Esophagus muscularis mucosa (tissue), 4 donors: ENCODE data around the gene ADPRHL1. TPM values are rescaled to one million over a fixed set of nuclear protein-coding genes. Genes with fewer than 3 reads are reported as not detected.
"Not testable (repeated sequence)": the region's sequence is repeated elsewhere in the genome, so short reads cannot be mapped to it uniquely, and the experiment has no call there.

Experiments used
- DNase-seq: peaks from one replicate; pipeline ENCODE4 v3.0.0-alpha.2; 2017; ENCODE audit errors: extremely low spot score
- H3K27ac ChIP-seq, 4 donors: fragments of 200-600 bp; sonication (generic); replicated peaks in 1 of 4; 1 replicate in 3 of 4; 2 replicates in 1 of 4; pipeline ENCODE4 v1.5.1; 2016 to 2019; ENCODE audit warnings: mild to moderate bottlenecking in 1 of 4
- H3K27me3 ChIP-seq, 4 donors: fragments of 200-600 bp; sonication (generic); one replicate each; pipeline versions ENCODE4 v1.5.1 to v1.6.0; 2016 to 2019
- H3K36me3 ChIP-seq, 4 donors: fragments of 200-600 bp; sonication (generic); one replicate each; pipeline ENCODE4 v1.5.1; 2016 to 2019
- H3K4me1 ChIP-seq, 4 donors: fragments of 200-600 bp; sonication (generic); one replicate each; pipeline ENCODE4 v1.5.1; 2016 to 2019
- H3K4me3 ChIP-seq, 4 donors: fragments of 200-600 bp; sonication (generic); 1 replicate in 2 of 4; 2 replicates in 2 of 4; pipeline ENCODE4 v1.5.1; 2016 to 2019; ENCODE audit warnings: mild to moderate bottlenecking in 4 of 4, moderate library complexity in 1 of 4
- H3K9me3 ChIP-seq, 4 donors: fragments of 200-600 bp; sonication (generic); 1 replicate in 3 of 4; 2 replicates in 1 of 4; pipeline ENCODE4 v1.5.1; 2016 to 2019
- EP300 ChIP-seq: sonication (generic); formaldehyde crosslinking; IDR thresholded peaks from one replicate; pipeline ENCODE4 v1.6.1; 2017; ENCODE audit warnings: antibody characterized with exemption
- POLR2A ChIP-seq: fragments of 450-650 bp; IDR thresholded peaks from one replicate; pipeline ENCODE4 v1.6.1; 2017; ENCODE audit warnings: antibody characterized with exemption, moderate library complexity, mild to moderate bottlenecking, low read depth
- POLR2AphosphoS5 ChIP-seq, 2 donors: sonication (generic); formaldehyde crosslinking; IDR thresholded peaks; one replicate each; pipeline ENCODE4 v1.6.1; 2017; ENCODE audit warnings: antibody characterized with exemption in 2 of 2
- WGBS: methylation state at CpG from one replicate; pipeline ENCODE4 v1.1.5; 2018; 5-methylcytosine and 5-hydroxymethylcytosine counted together
- intact Hi-C: fragments of 100-400 bp; cut with DNase I; formaldehyde crosslinking; loops from one replicate; pipeline ENCODE4 v1.15.1; 2023
- total RNA-seq, 4 donors: library from RNA; depleted of rRNA; stranded (reverse); fragments of >200 nt; gene quantifications; one replicate each; pipeline versions ENCODE4 v1.1.0 to v1.2.1, GENCODE V29; 2016
- TF ChIP-seq, protein P1 (sequence below), 3 experiments: fragments of 200-600 bp in 2 of 3; fragments of 450-650 bp in 1 of 3; sonication (generic) in 2 of 3; IDR thresholded peaks; one replicate each; pipeline ENCODE4 v1.5.1; 2017 to 2019; ENCODE audit warnings: antibody characterized with exemption in 3 of 3, mild to moderate bottlenecking in 2 of 3, moderate library complexity in 1 of 3

Gene ADPRHL1
- total RNA-seq, 4 donors from 2014 or later = 6.9 to 26.2 (median 11.0) TPM

DNA sequence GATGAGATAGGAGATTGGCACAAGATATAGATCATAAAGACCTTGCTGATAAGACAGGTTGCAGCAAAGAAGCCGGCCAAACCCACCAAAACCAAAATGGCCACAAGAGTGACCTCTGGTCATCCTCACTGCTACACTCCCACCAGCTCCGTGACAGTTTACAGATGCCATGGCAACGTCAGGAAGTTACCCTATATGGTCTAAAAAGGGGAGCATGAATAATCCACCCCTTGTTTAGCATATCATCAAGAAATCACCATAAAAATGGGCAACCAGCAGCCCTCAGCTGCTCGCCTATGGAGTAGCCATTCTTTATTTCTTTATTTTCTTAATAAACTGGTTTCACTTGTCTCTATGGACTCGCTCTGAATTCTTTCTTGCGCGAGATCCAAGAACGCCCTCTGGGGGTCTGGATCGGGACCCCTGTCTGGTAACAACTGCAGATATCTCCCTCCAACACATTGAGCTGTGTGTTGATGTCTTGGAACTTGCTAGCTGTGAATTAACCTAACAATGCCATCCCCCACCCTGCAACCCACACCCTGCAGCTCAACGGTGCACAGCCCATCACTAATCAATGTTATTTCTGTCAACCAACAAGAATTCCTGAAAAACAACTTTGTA is 62.3 kb downstream of the ADPRHL1 start:
- intact Hi-C loops = loop anchor here (5.0 to 10.0 kb wide), 2 partner anchors 96 to 354 kb away; partner anchors contain the start of gene LAMP1

DNA sequence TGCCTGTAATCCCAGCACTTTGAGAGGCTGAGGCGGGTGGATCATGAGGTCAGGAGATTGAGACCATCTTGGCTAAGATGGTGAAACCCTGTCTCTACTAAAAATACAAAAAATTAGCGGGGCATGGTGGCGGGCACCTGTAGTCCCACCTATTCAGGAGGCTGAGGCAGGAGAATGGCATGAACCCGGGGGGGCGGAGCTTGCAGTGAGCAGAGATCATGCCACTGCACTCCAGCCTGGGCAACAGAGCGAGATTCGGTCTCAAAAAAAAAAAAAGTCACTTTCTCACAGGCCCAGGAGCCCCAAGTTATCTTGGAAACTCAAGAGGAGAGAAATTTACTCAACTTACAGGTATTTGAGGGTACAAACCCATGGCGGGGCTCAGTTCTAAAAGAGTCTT is 63.7 kb downstream of the ADPRHL1 start:
- H3K27me3 ChIP-seq, DNase-seq, H3K36me3 ChIP-seq, intact Hi-C loops, H3K9me3 ChIP-seq, H3K27ac ChIP-seq, H3K4me3 ChIP-seq: not testable (repeated sequence)
- peaks cover 10 to 16% (median 14%) of the 10 kb centered on the region in 4 donors for H3K4me1 ChIP-seq
- 96% methylated on average over 7 of the region's 8 CpGs for WGBS

More for the DNA sequence above, 62.3 kb downstream of the ADPRHL1 start:
- no peak overlapping the region for H3K27ac ChIP-seq
- no peak for DNase-seq
- no peaks in the 10 kb centered on the region for H3K27me3 ChIP-seq
- no peak overlapping the region for H3K4me3 ChIP-seq
- peaks cover 10 to 18% (median 15%) of the 10 kb centered on the region in 4 donors for H3K4me1 ChIP-seq
- H3K36me3 ChIP-seq = no peaks in the 10 kb centered on the region
- TF ChIP-seq POLR2A = no peak
- TF ChIP-seq POLR2AphosphoS5 (IDR thresholded peaks at IDR 0.05) = no peak
- no peak for TF ChIP-seq EP300
- TF ChIP-seq, protein P1, sequence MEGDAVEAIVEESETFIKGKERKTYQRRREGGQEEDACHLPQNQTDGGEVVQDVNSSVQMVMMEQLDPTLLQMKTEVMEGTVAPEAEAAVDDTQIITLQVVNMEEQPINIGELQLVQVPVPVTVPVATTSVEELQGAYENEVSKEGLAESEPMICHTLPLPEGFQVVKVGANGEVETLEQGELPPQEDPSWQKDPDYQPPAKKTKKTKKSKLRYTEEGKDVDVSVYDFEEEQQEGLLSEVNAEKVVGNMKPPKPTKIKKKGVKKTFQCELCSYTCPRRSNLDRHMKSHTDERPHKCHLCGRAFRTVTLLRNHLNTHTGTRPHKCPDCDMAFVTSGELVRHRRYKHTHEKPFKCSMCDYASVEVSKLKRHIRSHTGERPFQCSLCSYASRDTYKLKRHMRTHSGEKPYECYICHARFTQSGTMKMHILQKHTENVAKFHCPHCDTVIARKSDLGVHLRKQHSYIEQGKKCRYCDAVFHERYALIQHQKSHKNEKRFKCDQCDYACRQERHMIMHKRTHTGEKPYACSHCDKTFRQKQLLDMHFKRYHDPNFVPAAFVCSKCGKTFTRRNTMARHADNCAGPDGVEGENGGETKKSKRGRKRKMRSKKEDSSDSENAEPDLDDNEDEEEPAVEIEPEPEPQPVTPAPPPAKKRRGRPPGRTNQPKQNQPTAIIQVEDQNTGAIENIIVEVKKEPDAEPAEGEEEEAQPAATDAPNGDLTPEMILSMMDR (IDR thresholded peaks at IDR 0.05) = no peak
- 62% methylated on average over 10 of the region's 10 CpGs for WGBS
- H3K9me3 ChIP-seq = no peaks in the 10 kb centered on the region

DNA sequence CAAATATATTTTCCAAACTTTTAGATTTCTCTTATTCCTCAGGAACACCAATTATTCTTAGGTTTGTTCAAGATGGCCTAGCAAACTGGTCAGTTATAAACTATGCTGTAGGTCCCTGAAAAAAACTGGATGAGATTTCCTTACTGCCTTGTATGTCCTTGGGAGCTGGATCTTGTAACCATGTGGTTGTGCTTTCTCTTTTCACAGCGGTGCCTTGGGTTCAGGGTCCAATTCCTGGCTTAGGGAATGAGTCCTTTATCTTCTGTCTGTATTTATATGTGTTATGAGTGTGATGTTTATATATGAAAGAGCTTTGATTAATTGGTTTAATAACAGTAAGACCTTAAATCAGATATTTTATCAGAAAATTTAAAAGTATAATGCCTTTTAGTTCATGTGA is 65.9 kb downstream of the ADPRHL1 start:
- no peak overlapping the region for H3K4me3 ChIP-seq
- WGBS = 58% methylated on average over 1 of the region's 1 CpG
- no peaks in the 10 kb centered on the region for H3K36me3 ChIP-seq
- no peaks in the 10 kb centered on the region for H3K4me1 ChIP-seq
- no peak for TF ChIP-seq EP300
- TF ChIP-seq, protein P1 (IDR thresholded peaks at IDR 0.05) = no peak
- no peak for TF ChIP-seq POLR2AphosphoS5 (IDR thresholded peaks at IDR 0.05)
- no peak for TF ChIP-seq POLR2A
- H3K27me3 ChIP-seq = no peaks in the 10 kb centered on the region
- no peak overlapping the region for H3K27ac ChIP-seq
- DNase-seq = no peak
- intact Hi-C loops = no loop called here
- peaks cover 0 to 10% (median 9%) of the 10 kb centered on the region in 4 donors for H3K9me3 ChIP-seq

DNA sequence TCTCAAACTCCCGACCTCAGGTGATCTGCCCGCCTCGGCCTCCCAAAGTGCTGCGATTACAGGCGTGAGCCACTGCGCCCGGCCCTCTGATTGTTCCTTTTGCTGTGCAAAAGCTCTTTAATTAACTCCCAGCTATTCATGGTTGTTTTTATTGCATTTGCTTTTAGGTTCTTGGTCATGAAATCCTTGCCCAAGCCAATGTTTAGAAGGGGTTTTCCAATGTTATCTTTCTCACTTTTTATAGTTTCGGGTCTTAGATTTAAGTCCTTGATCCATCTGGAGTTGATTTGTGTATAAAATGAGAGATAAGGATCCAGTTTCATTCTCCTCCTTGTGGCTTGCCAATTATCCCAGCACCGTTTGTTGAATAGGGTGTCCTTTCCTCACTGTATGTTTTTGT is 70.2 kb downstream of the ADPRHL1 start:
- no peak for DNase-seq
- intact Hi-C loops = no loop called here
- 93% methylated on average over 9 of the region's 9 CpGs for WGBS

DNA sequence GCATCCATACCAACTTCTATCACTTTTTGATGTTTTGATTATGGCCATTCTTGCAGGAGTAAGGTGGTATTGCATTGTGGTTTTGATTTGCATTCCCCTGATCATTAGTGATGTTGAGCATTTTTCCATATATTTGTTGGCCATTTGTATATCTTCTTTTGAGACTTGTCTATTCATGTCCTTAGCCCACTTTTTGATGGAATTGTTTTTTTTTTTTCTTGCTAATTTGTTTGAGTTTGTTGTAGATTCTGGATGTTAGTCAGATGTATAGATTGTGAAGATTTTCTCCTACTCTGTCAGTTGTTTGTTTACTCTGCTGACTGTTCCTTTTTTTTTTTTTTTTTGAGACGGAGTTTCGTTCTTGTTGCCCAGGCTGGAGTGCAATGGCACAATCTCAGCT is 70.7 kb downstream of the ADPRHL1 start:
- H3K27ac ChIP-seq, DNase-seq, H3K36me3 ChIP-seq, H3K4me1 ChIP-seq, intact Hi-C loops, H3K4me3 ChIP-seq: not testable (repeated sequence)
- H3K27me3 ChIP-seq = peaks cover 0 to 18% (median 0%) of the 10 kb centered on the region in 4 donors
- 95% methylated on average over 2 of the region's 2 CpGs for WGBS
- peaks cover 0 to 16% (median 12%) of the 10 kb centered on the region in 4 donors for H3K9me3 ChIP-seq

More for the DNA sequence above, 70.2 kb downstream of the ADPRHL1 start:
- Histone ChIP-seq H3K9me3 (peaks cover 0 to 16% (median 12%) of the 10 kb centered on the region in 4 donors), H3K27me3 (peaks cover 0 to 13% (median 0%) of the 10 kb centered on the region in 4 donors), H3K4me1 (peaks cover 0 to 4% (median 0%) of the 10 kb centered on the region in 4 donors), H3K36me3 (no peaks in the 10 kb centered on the region), H3K4me3 (no peak overlapping the region), H3K27ac (no peak overlapping the region)
- no peak for TF ChIP-seq EP300
- no peak for TF ChIP-seq POLR2AphosphoS5 (IDR thresholded peaks at IDR 0.05)
- TF ChIP-seq, protein P1 (IDR thresholded peaks at IDR 0.05) = no peak
- TF ChIP-seq POLR2A = no peak
